Activated CD8-positive, alpha-beta memory T cell treated with anti-CD3 and anti-CD28 coated beads, Interleukin-2, amount 50 U/mL, for 4 hours (primary cell): Measurements from ENCODE around the gene NTM.

ENCODE experiments used
- DNase-seq: peaks from one replicate; pipeline ENCODE4 v3.0.0-alpha.2; 2020

The NTM gene

DNA sequence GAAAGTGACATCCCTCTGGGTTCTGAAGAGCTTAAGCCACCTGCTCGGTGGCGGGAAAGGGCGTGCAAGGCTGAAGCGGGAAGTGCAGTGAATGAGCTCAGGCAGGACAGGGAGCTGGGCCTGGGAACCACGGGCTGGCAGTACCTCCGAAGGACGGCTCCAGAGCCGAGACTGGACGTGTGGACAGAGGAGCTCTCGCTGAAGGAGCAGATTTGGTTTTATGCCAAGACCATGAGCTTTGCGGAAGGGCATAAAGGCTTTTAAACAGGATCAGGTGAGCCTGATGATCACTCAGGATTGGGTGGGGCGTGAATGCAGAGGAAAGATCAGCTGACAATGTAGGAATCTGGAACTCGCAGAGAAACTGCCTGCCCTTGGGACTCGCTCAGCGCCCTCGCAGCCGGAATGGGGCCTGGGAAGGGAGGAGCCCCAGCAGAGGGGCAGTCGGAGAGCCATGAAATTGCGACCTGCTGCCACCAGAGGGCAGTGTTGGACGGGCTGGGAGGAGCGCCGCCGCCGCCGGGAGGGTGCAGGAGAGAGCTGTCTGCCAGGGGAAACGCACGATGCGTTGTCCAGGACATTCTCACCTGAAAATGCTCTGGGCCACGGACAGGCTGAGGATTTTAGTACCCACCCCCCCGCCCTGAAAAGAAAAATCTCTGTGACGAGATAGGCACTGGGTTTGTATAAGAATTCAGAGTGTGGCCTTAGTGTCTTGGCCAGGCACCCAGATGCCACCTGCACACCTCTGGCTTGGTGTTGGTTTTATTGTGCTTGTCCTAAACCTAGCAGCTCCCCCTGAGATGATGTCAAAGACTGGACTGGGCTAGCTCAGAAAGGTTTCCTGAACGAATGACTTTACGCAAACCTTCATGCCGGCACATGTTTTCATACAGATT lies 324.4 kb downstream of the NTM start:
- DNase-seq = peak; percentile 30

DNA sequence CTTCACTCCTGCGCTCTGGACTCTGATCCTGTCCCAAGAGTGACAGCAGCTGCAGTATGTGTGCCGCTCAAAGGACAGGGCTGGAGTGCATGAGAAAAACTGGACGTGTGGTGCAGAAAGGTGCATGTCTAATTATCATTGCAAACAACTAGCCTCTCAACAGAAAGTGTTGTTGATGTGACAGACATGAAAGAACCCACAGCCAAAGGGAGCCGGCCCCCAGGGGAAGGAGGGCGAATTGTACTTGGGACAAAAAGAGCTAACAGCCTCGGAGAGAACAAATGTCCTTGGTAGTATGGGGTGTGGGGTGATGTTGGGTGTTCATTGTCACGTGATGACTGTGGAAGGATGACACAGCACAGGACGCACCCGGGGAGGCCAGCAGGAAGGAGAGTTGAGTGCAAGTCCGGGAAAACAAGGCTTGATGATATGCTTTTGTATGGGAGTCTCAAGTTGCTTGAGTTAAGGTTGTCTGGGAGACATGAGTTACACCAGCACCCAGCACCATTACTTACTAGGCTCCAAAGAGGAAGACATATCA lies 325.5 kb downstream of the NTM start:
- DNase-seq = no peak

DNA sequence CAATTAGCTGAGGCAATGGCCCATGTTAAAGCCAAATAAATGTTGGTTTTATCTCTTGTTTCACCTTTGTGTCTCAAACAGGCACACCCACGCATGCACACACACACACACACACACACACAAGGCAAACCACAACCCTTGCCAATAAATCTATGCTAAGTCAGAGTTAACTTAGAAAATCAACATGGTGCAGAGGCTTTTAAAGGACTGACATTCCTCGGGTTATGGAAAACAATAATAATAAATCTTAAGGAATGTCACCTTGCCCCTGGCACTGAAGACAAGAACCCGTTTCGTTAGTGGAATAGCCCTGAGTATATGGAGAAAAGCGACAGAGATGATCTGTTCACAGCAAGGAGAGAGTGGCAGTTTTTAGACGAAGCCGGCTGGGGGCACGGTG lies 326.3 kb downstream of the NTM start:
- no peak for DNase-seq

DNA sequence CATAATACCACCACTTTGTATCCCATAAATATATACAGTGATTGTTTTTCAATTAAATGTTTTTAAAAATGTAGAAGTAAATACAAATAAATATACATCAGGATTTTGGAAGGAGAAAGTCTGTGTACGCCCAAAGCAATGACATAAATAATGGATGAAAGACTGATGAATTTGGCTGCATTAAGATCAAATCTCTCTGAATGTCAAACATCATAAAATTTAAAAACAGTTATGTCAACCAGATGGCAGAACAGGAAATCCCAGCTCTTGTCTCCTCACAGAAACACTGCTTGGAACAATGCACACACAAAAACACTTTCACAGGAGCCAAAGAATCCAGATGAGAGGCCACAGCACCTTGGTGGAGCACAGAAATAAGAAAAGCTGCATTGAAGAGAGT lies 332.9 kb downstream of the NTM start:
- no peak for DNase-seq

DNA sequence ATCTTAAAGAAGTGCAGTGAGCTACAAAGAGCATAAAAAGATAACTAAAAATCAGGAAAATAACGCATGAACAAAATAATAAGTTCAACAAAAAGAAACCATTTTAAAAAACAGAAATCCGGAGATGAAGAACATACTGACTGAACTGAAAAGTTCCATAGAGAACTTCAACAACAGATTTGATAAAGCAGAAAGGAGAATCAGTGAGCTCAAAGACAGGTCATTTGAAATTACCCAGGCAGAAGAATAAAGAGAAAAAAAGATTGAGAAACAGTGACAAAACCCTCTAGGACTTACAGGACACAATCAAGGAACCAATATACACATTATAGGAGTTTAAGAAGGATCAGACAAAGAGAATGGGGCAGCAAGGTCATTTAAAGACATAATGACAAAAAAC lies 334.3 kb downstream of the NTM start:
- no peak for DNase-seq

DNA sequence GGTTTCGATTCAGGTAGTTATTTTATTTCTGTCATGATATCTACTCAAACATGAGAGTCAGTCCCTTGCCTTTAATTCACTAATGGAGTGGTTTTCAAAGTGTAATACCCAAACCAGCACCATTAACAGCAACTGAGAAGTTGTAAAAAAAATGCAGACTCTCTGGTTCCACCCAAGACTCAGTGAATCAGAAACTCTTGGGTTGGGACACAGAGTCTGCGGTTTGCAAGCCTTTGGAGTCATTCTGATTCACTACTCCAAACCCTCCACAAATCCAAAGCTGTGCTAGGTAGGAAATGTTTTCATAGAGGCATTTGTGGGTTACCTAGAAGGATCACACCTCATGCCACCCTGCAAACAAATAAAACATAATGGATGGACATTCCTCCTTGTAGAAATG lies 340.1 kb downstream of the NTM start:
- DNase-seq = no peak

DNA sequence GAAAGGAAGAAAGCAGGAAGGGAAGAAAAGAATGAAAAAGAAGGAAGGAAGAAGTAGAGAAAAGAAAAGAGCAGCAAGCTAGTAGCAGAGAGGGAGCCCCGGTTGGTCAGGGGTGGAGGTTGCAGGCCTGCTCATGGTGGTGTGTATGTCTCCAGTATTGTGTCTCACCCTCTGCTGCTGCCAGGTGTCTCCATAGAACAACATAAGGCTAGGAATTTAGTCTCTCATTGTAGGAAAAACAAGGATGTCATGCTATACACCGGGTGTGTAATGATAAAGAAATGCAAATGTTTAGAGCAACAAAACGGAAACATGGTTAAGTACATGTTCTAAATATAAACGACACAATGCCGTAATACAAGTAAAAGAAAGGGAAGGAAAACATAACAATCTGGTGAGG lies 342.5 kb downstream of the NTM start:
- DNase-seq = no peak

DNA sequence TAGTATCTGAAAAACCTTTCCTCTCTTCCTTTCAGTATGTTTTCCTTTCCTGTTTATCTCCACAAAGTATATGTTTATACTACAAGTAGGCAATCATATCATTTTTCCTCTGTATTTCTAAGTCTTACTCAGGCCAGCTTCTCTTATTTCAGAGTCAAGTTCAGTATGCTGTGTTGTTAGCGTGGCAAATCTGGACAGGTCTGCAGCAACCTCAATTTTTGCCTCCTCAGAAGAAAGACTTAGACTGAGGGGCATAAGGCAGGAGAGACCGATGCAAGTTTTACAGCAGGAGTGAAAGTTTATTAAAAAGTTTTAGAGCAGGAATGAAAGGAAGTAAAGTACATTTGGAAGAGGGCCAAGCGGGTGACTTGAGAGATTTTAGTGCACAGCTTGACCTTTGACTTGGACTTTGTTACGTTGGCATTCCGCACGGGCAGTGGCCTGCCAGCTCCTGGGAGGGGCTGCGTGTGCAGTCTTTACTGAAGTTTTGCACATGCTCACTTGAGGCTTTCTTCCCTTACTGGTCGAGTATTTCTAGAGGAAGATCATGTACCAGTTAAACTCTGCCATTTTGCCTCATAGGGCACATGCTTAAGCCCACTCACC lies 343.2 kb downstream of the NTM start:
- DNase-seq = no peak

DNA sequence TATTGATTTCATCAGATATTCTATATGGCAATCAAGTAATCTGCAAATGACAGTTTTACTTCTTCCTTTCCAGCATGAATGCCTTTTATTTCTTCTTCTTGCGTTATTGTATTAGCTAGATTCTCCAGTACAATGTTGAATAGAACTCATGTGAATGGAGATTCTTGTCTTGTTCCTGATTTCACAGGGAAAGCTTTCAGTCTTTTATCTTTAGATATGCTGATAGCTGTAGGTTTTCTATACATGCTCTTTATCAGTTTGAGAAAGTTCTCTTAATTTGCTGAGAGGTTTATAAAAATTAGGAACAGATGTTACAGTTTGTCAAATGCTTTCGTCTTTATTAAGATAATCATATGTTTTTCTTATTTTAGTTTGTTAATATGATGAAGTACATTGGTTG lies 347.2 kb downstream of the NTM start:
- no peak for DNase-seq

DNA sequence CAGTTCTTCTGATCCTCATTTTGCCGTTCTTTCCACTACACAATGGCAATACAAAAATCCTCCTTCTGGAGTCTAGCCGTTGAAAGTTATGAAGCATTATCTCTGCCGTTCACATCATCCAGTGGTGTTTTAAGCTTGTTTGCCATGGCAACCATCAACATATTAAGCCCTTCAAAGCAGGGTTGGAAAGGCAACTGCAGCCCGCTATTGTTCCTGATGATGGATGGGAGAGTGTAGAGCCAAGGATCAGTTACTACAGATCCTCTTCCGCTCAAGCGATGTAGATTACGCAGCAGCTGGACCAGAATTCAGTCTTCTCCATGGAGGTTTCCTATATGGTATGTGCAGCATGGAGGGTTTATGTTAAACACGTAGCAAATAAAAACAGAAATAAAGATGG lies 352.7 kb downstream of the NTM start:
- no peak for DNase-seq

DNA sequence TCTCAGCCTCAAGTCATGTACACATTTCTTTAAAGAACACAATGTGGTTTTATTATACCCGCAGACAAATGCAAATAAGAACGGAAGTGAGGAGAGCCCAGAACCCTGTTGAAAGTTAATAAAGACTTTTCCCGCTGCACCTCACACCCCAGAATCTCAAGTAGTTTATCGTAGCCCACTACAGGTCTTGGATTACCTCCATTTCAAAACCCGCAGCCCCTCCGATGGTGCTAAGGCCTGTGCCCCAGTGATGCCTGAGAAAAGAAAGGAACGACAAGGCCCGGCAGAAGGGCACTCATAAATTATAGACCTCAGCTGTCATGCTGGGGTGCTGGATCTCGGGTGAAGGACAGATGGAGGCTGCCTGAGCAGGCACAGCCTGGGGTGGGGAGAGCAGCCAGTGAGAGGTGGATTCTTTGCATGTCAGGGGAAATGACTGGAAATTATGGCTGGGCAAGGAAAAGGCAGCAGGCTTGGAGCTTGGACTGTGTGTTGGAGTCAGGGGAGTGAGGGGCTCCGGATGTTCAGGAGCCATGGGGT lies 354.1 kb downstream of the NTM start:
- no peak for DNase-seq

DNA sequence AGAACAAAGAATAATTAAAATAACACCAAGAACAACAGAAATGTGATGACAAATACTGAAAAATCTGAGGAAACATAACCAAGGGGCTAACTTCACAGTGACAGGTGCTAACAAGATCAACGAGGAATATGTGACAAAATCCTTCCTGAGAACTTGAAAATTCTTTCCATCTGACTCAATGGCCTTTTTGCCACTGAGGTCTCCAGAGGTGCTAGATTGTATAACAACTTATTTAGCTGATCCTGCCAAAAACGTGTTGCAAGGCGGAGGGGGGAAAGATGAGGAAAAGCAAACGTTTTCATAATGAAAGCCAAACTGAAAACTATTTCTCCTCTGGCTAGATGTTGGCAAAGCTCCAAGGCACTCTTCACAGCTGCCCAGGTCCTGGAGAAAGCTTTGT lies 364.5 kb downstream of the NTM start:
- no peak for DNase-seq

DNA sequence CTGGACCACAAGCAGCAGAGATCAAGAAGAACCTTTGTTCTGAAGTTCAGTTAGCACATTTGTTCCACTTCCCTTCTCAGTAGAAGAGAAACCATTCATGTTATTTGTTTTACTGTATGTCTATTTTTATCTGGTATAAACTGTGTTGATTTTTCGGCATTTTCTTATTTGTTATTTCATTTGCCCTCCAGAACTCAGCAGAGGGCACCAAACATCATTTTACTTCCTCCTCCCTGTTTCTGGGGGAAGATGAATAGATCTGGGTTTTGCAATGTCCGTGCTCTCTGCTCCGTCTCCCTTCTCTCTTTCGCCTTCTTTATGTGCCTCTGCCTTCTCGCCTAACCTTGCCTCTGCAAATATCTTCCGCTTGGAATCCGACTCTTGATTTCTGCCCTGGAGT lies 366.9 kb downstream of the NTM start:
- DNase-seq = no peak

DNA sequence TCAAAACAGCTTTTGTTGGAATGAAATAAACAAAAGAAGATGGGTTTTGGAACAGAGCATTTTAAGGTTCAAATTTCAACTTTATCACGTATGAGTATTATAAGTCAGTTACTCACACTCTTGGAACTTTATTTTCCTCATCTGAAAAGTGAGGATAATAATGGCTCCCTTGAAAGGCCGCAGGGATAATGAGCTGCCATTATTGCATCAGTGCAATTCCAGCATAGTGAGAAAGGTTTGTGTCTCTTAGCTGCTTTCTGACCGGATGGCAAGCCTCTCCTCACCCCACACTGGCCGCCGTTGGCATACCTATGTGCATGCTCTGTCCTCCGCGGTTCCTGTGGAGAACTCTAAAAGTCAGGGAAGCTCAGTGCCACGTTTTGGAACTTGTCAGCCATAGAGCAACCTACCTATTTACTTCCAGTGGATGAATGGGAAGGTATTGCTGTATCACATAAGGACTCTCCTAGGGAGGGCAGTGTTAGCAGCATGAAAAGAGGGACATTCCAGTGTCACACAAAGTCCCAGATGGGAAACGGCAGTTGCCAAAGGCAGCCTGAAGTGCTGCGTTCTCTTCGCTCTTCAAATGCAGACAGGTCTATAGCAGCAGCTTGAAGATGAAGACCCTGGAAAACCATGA lies 368.9 kb downstream of the NTM start:
- DNase-seq = no peak

DNA sequence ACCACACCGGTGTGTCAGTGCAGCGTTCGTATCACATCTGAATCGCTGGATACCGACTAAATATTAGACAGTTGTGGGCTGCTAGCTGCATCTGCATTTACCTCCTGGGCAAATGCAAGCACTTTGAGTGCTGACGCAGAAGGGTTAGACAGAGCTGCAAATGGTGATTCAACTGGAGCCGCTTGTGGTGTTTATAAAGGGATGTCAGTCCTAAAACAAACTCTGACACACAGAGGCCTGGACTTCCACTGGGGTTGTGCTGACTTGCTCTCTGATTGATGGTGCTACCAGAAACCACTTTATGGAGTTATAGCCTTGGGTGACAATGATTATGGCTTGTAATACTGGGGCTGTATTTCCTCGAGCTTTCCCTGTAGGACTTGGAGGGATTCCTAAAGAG lies 374.4 kb downstream of the NTM start:
- DNase-seq = no peak

DNA sequence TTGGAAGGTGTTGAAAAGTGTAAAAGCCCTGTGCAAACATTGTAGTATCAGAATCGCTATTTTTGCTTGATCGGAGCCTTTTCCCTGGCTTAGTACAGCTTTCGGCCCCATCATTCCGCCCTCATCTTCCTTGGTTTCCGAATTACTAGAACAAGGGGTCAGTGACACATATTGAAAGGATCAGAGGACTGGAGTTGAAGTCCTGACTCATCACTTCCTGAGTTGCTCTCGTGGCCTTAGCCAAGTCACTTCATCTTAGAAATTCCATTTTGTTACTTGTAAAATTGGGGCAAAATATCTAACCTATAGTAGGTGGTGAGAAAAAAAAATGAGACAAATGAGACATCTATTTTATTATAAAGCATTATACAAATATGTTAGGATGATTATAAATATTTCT lies 375.0 kb downstream of the NTM start:
- no peak for DNase-seq

DNA sequence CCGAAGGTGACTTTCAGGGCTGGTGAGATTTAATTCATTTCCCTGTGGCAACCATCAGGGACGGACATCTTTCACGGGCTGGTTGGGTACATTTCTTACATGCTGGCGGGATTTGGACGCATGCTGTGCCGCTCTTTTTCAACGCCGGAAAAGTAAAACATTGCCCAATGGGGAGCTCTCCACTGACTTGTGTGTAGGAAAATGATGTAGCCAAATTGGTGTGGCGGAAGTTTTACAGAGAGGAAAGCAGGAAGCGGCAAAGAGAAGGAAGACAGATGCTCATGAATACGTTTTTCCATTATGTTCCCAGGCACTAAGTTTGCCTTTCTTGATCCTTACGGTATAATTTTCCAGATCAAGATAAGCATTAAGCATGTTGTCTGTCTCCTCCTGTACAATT lies 375.8 kb downstream of the NTM start:
- DNase-seq = no peak

DNA sequence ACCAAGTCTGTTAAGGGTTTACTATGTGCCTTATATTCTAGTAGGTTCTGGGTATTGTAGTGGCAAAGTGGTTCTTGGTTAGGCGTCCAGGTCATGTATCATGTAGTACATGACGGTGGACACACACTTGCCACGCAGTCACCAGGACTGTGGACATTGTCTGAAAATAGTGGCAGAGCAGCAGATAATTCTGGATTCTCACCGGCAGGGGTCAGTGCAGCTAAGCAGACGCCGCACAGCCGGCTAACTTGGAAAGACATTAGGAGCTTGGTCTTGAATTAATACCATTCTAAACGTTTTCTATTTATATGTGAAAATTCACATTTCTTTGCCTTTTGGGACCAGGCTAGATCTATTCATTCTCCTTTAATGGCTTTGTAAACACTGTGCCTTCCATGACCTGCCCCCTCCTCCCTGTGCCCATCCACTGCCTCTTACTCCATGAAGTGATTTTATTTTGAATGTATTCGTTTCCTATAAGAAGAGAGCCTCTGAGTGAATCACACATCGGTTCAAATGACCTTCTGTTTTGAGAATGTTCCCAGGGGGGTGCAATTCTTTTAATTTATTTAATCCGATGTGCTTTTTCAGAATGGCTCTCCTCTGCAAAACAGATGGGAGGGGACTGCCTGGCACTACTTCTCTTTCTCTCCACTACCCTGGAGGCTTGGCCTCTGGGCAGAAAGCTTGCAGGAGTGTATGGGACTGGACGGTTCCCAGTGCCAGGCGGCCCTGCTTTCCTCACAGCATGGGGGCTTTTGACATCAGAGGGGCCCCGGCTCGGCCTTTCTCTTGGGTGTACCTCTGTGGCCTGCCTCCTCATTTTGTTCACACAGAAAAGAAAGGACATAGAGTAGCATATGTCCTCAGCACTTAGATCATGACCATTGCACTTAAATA lies 378.0 kb downstream of the NTM start:
- DNase-seq = no peak

DNA sequence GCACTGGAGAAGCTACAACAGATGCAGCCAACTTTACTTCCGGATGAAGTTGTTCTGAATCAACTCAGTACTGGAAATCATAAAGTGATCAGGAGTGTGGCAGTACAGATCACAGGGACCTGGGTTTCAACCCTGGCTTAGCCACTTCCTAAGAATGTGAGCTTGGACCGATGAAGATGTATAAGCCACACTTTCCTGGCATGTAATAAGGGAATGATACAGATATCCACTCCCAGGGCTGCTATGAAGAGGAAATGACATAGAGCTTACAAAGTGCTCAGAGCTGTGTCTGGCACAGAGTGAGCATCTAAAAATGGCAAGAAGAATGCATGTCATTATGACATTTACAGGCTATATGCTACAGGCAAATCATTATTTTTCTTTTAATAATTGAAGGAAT lies 378.7 kb downstream of the NTM start:
- no peak for DNase-seq

DNA sequence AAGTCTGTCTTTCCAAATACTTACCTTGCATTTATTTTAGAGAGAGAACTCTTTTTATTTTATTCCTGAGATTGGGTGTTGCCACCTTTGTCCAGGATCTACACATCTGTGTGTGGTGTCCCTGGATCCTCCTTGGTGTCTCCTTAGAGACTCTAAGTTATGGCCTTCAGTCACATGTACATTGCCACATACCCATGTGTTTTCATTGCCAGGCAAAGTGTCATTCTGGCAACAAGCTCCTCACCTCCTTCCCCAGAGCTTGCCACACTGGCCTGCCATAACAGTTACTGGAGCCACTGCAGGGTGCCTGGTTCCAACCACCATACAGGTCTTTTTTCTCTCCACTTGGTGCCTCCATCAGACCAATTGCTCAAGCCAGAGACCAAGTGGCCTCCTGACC lies 379.7 kb downstream of the NTM start:
- DNase-seq = no peak

DNA sequence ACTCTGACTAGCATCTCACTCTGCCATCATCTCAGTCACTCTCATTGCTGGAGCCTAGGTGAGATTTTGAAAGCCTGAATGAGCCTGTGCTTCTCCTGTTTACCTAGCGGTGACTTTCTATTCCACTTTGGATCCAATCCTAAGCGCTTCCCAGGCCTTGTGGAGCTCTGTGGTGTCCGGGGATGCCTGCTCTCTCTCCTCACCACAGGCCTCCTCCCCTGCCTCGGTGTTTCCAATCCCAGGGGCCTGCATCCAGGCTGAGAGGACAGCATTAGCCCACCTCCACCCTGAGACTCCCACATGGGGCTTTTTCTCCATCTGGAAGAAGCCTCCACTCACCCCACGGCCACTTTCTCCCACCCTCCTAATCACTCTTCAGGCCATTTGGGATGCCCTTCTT lies 380.3 kb downstream of the NTM start:
- DNase-seq = no peak

DNA sequence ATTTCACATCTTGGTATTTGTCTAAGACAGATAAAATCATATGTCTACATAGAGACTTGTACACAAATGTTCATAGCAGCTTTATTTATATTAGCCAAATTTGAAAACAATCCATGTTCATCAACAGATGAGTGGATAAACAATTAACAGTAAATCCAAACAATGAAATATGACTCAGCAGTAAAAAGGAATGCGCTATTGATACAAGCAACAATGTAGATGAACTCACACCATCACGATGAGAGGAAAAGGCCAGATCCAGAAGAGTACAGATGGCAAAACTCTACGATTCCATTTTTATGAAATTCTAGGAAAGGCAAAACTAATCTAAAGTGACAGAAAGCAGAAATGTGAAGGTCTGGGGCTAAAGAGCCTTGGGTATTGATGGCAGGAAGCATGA lies 384.3 kb downstream of the NTM start:
- DNase-seq = no peak
